ENCODE results near the gene KAT5.

The KAT5 gene

DNA sequence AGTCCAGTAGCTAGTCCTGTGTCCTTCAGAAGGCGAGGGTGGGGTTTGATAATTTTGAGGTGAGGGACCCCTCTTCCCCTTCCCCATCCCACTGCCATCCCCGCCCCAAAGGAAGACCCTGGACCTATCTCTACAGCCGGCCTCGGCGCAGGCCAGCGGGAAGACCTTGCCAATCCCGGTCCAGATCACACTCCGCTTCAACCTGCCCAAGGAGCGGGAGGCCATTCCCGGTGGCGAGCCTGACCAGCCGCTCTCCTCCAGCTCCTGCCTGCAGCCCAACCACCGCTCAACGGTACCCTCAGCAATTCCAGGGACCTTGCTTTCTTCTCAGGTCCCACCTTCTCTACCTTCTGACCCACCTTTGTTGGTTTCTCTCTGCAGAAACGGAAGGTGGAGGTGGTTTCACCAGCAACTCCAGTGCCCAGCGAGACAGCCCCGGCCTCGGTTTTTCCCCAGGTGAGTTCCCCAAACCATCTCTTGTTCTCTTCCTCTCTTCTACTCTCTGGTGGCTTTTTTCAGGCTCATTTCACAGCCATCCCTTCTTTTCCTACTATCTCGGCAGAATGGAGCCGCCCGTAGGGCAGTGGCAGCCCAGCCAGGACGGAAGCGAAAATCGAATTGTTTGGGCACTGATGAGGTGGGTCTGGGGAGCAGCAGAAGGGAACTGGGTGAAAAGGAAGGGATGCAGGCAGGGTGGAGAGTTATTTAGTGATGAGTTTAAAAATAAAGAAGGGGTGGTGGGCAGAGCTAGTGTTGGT is 1.3 kb downstream of the KAT5 start:
- no peak for TF ChIP-seq YY1 (IDR thresholded peaks at IDR 0.05; ENCODE audit: low read depth)
- TF ChIP-seq TAF1 (IDR thresholded peaks at IDR 0.05; ENCODE audit: low read depth) = no peak
- no peak for TF ChIP-seq FOXM1 (IDR thresholded peaks at IDR 0.05; ENCODE audit: borderline replicate concordance, low read depth)
- TF ChIP-seq, protein P1, sequence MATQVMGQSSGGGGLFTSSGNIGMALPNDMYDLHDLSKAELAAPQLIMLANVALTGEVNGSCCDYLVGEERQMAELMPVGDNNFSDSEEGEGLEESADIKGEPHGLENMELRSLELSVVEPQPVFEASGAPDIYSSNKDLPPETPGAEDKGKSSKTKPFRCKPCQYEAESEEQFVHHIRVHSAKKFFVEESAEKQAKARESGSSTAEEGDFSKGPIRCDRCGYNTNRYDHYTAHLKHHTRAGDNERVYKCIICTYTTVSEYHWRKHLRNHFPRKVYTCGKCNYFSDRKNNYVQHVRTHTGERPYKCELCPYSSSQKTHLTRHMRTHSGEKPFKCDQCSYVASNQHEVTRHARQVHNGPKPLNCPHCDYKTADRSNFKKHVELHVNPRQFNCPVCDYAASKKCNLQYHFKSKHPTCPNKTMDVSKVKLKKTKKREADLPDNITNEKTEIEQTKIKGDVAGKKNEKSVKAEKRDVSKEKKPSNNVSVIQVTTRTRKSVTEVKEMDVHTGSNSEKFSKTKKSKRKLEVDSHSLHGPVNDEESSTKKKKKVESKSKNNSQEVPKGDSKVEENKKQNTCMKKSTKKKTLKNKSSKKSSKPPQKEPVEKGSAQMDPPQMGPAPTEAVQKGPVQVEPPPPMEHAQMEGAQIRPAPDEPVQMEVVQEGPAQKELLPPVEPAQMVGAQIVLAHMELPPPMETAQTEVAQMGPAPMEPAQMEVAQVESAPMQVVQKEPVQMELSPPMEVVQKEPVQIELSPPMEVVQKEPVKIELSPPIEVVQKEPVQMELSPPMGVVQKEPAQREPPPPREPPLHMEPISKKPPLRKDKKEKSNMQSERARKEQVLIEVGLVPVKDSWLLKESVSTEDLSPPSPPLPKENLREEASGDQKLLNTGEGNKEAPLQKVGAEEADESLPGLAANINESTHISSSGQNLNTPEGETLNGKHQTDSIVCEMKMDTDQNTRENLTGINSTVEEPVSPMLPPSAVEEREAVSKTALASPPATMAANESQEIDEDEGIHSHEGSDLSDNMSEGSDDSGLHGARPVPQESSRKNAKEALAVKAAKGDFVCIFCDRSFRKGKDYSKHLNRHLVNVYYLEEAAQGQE (IDR thresholded peaks at IDR 0.05; ENCODE audit: low read depth) = no peak
- no peak for TF ChIP-seq TEAD4 (IDR thresholded peaks at IDR 0.05)
- no peak for TF ChIP-seq RAD21 (IDR thresholded peaks at IDR 0.05; ENCODE audit: low read depth)

DNA sequence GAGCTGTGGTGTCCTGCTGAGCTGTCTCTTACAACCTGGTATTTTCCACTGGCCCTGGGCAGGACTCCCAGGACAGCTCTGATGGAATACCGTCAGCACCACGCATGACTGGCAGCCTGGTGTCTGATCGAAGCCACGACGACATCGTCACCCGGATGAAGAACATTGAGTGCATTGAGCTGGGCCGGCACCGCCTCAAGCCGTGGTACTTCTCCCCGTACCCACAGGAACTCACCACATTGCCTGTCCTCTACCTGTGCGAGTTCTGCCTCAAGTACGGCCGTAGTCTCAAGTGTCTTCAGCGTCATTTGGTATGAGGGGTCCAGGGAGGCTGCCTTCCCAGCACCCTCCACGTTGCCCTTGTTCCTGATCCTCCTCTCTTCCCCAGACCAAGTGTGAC is 2.4 kb downstream of the KAT5 start:
- TF ChIP-seq CREB1 (IDR thresholded peaks at IDR 0.05; ENCODE audit: low read depth) = no peak
- no peak for TF ChIP-seq EGR1 (IDR thresholded peaks at IDR 0.05)
- TF ChIP-seq, protein P2, sequence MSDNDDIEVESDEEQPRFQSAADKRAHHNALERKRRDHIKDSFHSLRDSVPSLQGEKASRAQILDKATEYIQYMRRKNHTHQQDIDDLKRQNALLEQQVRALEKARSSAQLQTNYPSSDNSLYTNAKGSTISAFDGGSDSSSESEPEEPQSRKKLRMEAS (IDR thresholded peaks at IDR 0.05) = no peak
- no peak for TF ChIP-seq YY1 (IDR thresholded peaks at IDR 0.05; ENCODE audit: low read depth)
- no peak for TF ChIP-seq TAF1 (IDR thresholded peaks at IDR 0.05; ENCODE audit: low read depth)
- TF ChIP-seq, protein P1 (IDR thresholded peaks at IDR 0.05; ENCODE audit: low read depth) = no peak
- TF ChIP-seq TEAD4 (IDR thresholded peaks at IDR 0.05) = no peak
- no peak for TF ChIP-seq TCF12 (IDR thresholded peaks at IDR 0.05; ENCODE audit: low read depth)
- no peak for TF ChIP-seq RAD21 (IDR thresholded peaks at IDR 0.05; ENCODE audit: low read depth)
- TF ChIP-seq NFIC (IDR thresholded peaks at IDR 0.05) = no peak
- no peak for TF ChIP-seq FOXM1 (IDR thresholded peaks at IDR 0.05; ENCODE audit: borderline replicate concordance, low read depth)
- no peak for TF ChIP-seq ZBTB7A (IDR thresholded peaks at IDR 0.05; ENCODE audit: low read depth)
- no peak for TF ChIP-seq CEBPB (IDR thresholded peaks at IDR 0.05)

DNA sequence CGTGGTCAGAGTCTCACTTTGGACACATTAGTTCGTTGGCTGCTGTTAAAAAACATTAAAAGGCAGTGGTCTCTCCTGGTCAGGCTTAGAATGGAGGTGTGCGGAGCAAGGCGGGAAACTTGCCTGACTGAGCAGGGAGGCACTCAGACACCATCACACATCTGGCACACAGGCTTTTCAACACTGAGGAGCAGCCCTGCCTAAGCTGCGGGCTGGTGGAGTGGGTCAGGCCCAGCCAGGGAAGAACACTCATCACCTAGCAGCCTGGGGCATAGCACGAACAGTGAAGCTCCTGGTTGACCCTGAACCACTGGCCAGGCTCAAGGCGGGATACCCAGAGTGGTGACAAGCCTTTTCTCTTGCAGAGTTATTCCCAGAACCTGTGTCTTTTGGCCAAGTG is 4.2 kb downstream of the KAT5 start:
- TF ChIP-seq ZBTB7A (IDR thresholded peaks at IDR 0.05; ENCODE audit: low read depth) (no peak), CREB1 (IDR thresholded peaks at IDR 0.05; ENCODE audit: low read depth) (no peak), TAF1 (IDR thresholded peaks at IDR 0.05; ENCODE audit: low read depth) (no peak), EP300 (IDR thresholded peaks at IDR 0.05; ENCODE audit: borderline replicate concordance) (no peak), YY1 (IDR thresholded peaks at IDR 0.05; ENCODE audit: low read depth) (no peak), TCF12 (IDR thresholded peaks at IDR 0.05; ENCODE audit: low read depth) (no peak), EGR1 (IDR thresholded peaks at IDR 0.05) (no peak), FOXM1 (IDR thresholded peaks at IDR 0.05; ENCODE audit: borderline replicate concordance, low read depth) (no peak)
- TF ChIP-seq, protein P3, sequence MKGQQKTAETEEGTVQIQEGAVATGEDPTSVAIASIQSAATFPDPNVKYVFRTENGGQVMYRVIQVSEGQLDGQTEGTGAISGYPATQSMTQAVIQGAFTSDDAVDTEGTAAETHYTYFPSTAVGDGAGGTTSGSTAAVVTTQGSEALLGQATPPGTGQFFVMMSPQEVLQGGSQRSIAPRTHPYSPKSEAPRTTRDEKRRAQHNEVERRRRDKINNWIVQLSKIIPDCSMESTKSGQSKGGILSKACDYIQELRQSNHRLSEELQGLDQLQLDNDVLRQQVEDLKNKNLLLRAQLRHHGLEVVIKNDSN (IDR thresholded peaks at IDR 0.05) = no peak
- TF ChIP-seq, protein P2 (IDR thresholded peaks at IDR 0.05) = no peak
- TF ChIP-seq, protein P1 (IDR thresholded peaks at IDR 0.05; ENCODE audit: low read depth) = no peak

DNA sequence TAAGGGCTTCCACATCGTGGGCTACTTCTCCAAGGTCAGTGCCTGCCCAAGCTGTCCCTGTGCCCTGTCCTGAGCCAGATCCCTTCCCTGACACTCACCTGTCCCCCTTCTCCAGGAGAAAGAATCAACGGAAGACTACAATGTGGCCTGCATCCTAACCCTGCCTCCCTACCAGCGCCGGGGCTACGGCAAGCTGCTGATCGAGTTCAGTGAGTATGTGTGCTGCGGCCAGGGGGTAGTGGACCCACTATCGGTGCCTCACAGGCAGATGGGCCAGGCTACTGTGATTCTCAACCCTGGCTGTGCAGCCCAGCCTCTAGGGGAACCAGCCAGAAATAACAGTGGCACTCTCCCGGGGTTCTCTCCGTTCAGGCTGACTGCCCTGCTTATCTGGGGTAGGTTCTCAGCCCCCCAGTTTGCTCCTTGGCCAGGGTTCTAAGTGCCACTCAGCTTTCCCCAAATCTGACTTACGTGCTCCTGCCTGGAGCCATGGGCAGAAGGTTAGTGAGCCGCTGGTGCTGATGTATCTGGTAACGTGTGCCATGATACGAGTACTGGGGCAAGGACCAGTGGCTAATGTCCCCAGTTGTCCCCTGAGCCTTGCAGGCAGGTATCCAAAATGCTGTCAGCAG is 4.8 kb downstream of the KAT5 start:
- no peak for TF ChIP-seq FOXM1 (IDR thresholded peaks at IDR 0.05; ENCODE audit: borderline replicate concordance, low read depth)
- TF ChIP-seq CREB1 (IDR thresholded peaks at IDR 0.05; ENCODE audit: low read depth) = no peak
- TF ChIP-seq CEBPB (IDR thresholded peaks at IDR 0.05) = no peak
- TF ChIP-seq, protein P1 (IDR thresholded peaks at IDR 0.05; ENCODE audit: low read depth) = no peak
- TF ChIP-seq EGR1 (IDR thresholded peaks at IDR 0.05) = no peak
- no peak for TF ChIP-seq NFIC (IDR thresholded peaks at IDR 0.05)
- TF ChIP-seq, protein P3 (IDR thresholded peaks at IDR 0.05) = no peak
- TF ChIP-seq TAF1 (IDR thresholded peaks at IDR 0.05; ENCODE audit: low read depth) = no peak
- no peak for TF ChIP-seq TEAD4 (IDR thresholded peaks at IDR 0.05)
- TF ChIP-seq RAD21 (IDR thresholded peaks at IDR 0.05; ENCODE audit: low read depth) = no peak
- no peak for TF ChIP-seq YY1 (IDR thresholded peaks at IDR 0.05; ENCODE audit: low read depth)
- no peak for TF ChIP-seq EP300 (IDR thresholded peaks at IDR 0.05; ENCODE audit: borderline replicate concordance)
- TF ChIP-seq TCF12 (IDR thresholded peaks at IDR 0.05; ENCODE audit: low read depth) = no peak
- TF ChIP-seq, protein P2 (IDR thresholded peaks at IDR 0.05) = no peak
